Stomach (tissue), 4 donors: ENCODE results near the gene LEPR.

Source experiments
- CTCF ChIP-seq, 7 experiments: fragments of 450-650 bp in 4 of 7; fragments of 200-600 bp in 3 of 7; sonication (generic) in 3 of 7; IDR thresholded peaks; one replicate each; pipeline ENCODE4 v1.5.1; 2016 to 2019; ENCODE audit warnings: antibody characterized with exemption in 7 of 7, control low read depth in 2 of 7, mild to moderate bottlenecking in 1 of 7
- EP300 ChIP-seq: sonication (generic); formaldehyde crosslinking; IDR thresholded peaks from one replicate; pipeline ENCODE4 v1.6.1; 2017; ENCODE audit warnings: antibody characterized with exemption
- POLR2A ChIP-seq, 4 donors: fragments of 450-650 bp; IDR thresholded peaks; one replicate each; pipeline ENCODE4 v1.6.1; 2016; ENCODE audit warnings: antibody characterized with exemption in 4 of 4, control low read depth in 2 of 4, mild to moderate bottlenecking in 1 of 4, moderate library complexity in 1 of 4
- POLR2AphosphoS5 ChIP-seq, 3 donors: sonication (generic); formaldehyde crosslinking; IDR thresholded peaks; one replicate each; pipeline ENCODE4 v1.6.1; 2016; ENCODE audit warnings: antibody characterized with exemption in 3 of 3

GRCh38 chr1:65429806-65430205 lies 9.3 kb downstream of the LEPR start:
- TF ChIP-seq POLR2A (IDR thresholded peaks at IDR 0.05), result no peak
- TF ChIP-seq CTCF (IDR thresholded peaks at IDR 0.05), result no peak
- TF ChIP-seq POLR2AphosphoS5 (IDR thresholded peaks at IDR 0.05), result peak in 1 of 3 donors; percentile 48
- no peak for TF ChIP-seq EP300
